ENCODE results near the gene TRPC4AP. TPM values are rescaled to one million over a fixed set of nuclear protein-coding genes. Genes with fewer than 3 reads are reported as not detected.
A peak's percentile ranks its signal among the peaks of the same experiment; 100 is the strongest.
"Not testable (repeated sequence)": the region's sequence is repeated elsewhere in the genome, so short reads cannot be mapped to it uniquely, and the experiment has no call there.

TRPC4AP gene
- total RNA-seq, 1 donor from 2014 or later, result 67.6 TPM

GRCh38 chr20:35120012-35120701 is 27.6 kb upstream of the TRPC4AP start:
- Histone ChIP-seq H3K4me3 (no peak overlapping the region), H3K9me3 (no peaks in the 10 kb centered on the region), H3K27me3 (no peaks in the 10 kb centered on the region), H3K36me3 (peaks cover 100% of the 10 kb centered on the region), H3K27ac (no peak overlapping the region), H3K4me1 (no peaks in the 10 kb centered on the region)
- no peak for TF ChIP-seq CTCF (IDR thresholded peaks at IDR 0.05)
- DNase-seq, result no peak
- peak; percentile 89 for ATAC-seq
- intact Hi-C loops (cut with DNase I), result no loop called here

- Histone ChIP-seq H3K4me3 (no peak overlapping the region), H3K9me3 (no peaks in the 10 kb centered on the region), H3K27me3 (no peaks in the 10 kb centered on the region), H3K4me1 (no peaks in the 10 kb centered on the region), H3K27ac (peak overlapping the region; percentile 1), H3K36me3 (peaks cover 88% of the 10 kb centered on the region)
- TF ChIP-seq CTCF (IDR thresholded peaks at IDR 0.05), result no peak
- intact Hi-C loops (cut with DNase I), result no loop called here
- ATAC-seq, result no peak
- DNase-seq, result no peak
Observed at GRCh38 chr20:35117629-35118028, 25.0 kb upstream of the TRPC4AP start.

- H3K27ac ChIP-seq, result peak overlapping the region; percentile 1
- no peaks in the 10 kb centered on the region for H3K9me3 ChIP-seq
- peaks cover 83% of the 10 kb centered on the region for H3K36me3 ChIP-seq
- ATAC-seq (no peak), DNase-seq (no peak)
- H3K27me3 ChIP-seq, result no peaks in the 10 kb centered on the region
- TF ChIP-seq CTCF (IDR thresholded peaks at IDR 0.05), result no peak
- no peak overlapping the region for H3K4me3 ChIP-seq
- intact Hi-C loops (cut with DNase I), result no loop called here
- no peaks in the 10 kb centered on the region for H3K4me1 ChIP-seq
Observed at GRCh38 chr20:35117196-35117595, 24.6 kb upstream of the TRPC4AP start.

- DNase-seq (no peak), ATAC-seq (no peak)
- Histone ChIP-seq H3K4me1 (no peaks in the 10 kb centered on the region), H3K27ac (no peak overlapping the region), H3K27me3 (no peaks in the 10 kb centered on the region), H3K9me3 (no peaks in the 10 kb centered on the region), H3K36me3 (peaks cover 74% of the 10 kb centered on the region), H3K4me3 (no peak overlapping the region)
- intact Hi-C loops (cut with DNase I), result no loop called here
- TF ChIP-seq CTCF (IDR thresholded peaks at IDR 0.05), result no peak
Observed at GRCh38 chr20:35116258-35116657, 23.7 kb upstream of the TRPC4AP start.

GRCh38 chr20:35115606-35116005 is 23.0 kb upstream of the TRPC4AP start:
- Histone ChIP-seq H3K4me3 (no peak overlapping the region), H3K36me3 (peaks cover 67% of the 10 kb centered on the region), H3K27me3 (no peaks in the 10 kb centered on the region), H3K9me3 (no peaks in the 10 kb centered on the region), H3K27ac (no peak overlapping the region), H3K4me1 (no peaks in the 10 kb centered on the region)
- DNase-seq, result no peak
- TF ChIP-seq CTCF (IDR thresholded peaks at IDR 0.05), result no peak
- intact Hi-C loops (cut with DNase I), result no loop called here
- no peak for ATAC-seq

- H3K27me3 ChIP-seq, result not testable (repeated sequence)
Observed at GRCh38 chr20:35112276-35112675, 19.7 kb upstream of the TRPC4AP start.

More at GRCh38 chr20:35112276-35112675, 19.7 kb upstream of the TRPC4AP start:
- DNase-seq; ATAC-seq; H3K4me1 ChIP-seq; H3K27ac ChIP-seq; H3K4me3 ChIP-seq; intact Hi-C loops (cut with DNase I); H3K9me3 ChIP-seq: not testable (repeated sequence)
- H3K36me3 ChIP-seq, result peaks cover 42% of the 10 kb centered on the region

Measured in upper lobe of right lung (tissue), 1 donor.